HG03354 (cell line): ENCODE results near the gene UGT1A3.
A peak's percentile ranks its signal among the peaks of the same experiment; 100 is the strongest.
"Not testable (repeated sequence)": the region's sequence is repeated elsewhere in the genome, so short reads cannot be mapped to it uniquely, and the experiment has no call there.

Experiments
- ATAC-seq: cut with Tn5 transposase; IDR thresholded peaks from one replicate; pipeline ENCODE4 v1.9.1; 2021; ENCODE audit warnings: mild to moderate bottlenecking; ENCODE audit not compliant: unreplicated experiment, poor library complexity, severe bottlenecking

UGT1A3 gene

GRCh38 chr2:233706720-233707119 is 22.1 kb upstream of the UGT1A3 start:
- no peak for ATAC-seq

- ATAC-seq: no peak
Measured at GRCh38 chr2:233707940-233708644, 20.8 kb upstream of the UGT1A3 start.

- ATAC-seq: no peak
Measured at GRCh38 chr2:233708942-233709341, 19.9 kb upstream of the UGT1A3 start.

- ATAC-seq: peak; percentile 74
Measured at GRCh38 chr2:233711312-233712008, 17.4 kb upstream of the UGT1A3 start.

GRCh38 chr2:233712611-233713261 is 16.1 kb upstream of the UGT1A3 start, which contains the start of gene UGT1A5:
TSS of gene UGT1A5 (plus strand) at chr2:233712907. CDS start at chr2:233712992, 85 bp downstream.
- ATAC-seq: no peak

- ATAC-seq: no peak
Measured at GRCh38 chr2:233713262-233713615, 15.6 kb upstream of the UGT1A3 start.

GRCh38 chr2:233714121-233714520 is 14.7 kb upstream of the UGT1A3 start:
- ATAC-seq: no peak

GRCh38 chr2:233718552-233718951 is 10.3 kb upstream of the UGT1A3 start, which contains the start of gene UGT1A4:
TSS of gene UGT1A4 (plus strand) at chr2:233718736. CDS start at chr2:233718821, 85 bp downstream.
- no peak for ATAC-seq

- ATAC-seq: not testable (repeated sequence)
Measured at GRCh38 chr2:233736868-233737653, 8.2 kb downstream of the UGT1A3 start.

- ATAC-seq: no peak
Measured at GRCh38 chr2:233740870-233741269, 12.0 kb downstream of the UGT1A3 start.

- no peak for ATAC-seq
Measured at GRCh38 chr2:233743464-233744259, 14.8 kb downstream of the UGT1A3 start.

GRCh38 chr2:233745073-233745755 is 16.4 kb downstream of the UGT1A3 start:
- ATAC-seq: no peak

- not testable (repeated sequence) for ATAC-seq
Measured at GRCh38 chr2:233745838-233746237, 17.0 kb downstream of the UGT1A3 start.

GRCh38 chr2:233746475-233747282 is 17.8 kb downstream of the UGT1A3 start:
- no peak for ATAC-seq

- ATAC-seq: no peak
Measured at GRCh38 chr2:233747283-233747544, 18.4 kb downstream of the UGT1A3 start.

GRCh38 chr2:233750689-233751088 is 21.8 kb downstream of the UGT1A3 start:
- ATAC-seq: not testable (repeated sequence)

GRCh38 chr2:233751212-233752009 is 22.6 kb downstream of the UGT1A3 start:
- ATAC-seq: not testable (repeated sequence)
